ENCODE results near the gene STOX2. TPM values are rescaled to one million over a fixed set of nuclear protein-coding genes. Genes with fewer than 3 reads are reported as not detected.

Gene STOX2
- total and polyA plus RNA-seq, 10 of the 15 experiments (the other 5 are each of a cell fraction or from before 2014, with no cell fraction given) = 0.01 to 1.2 (median 0.18) TPM; not detected in 4

GRCh38 chr4:183860119-183860518, 45.0 kb upstream of the STOX2 start (continued):
- no peak for TF ChIP-seq ZNF274 (IDR thresholded peaks at IDR 0.05; ENCODE audit: insufficient read depth, insufficient read length)
- no peak for TF ChIP-seq ESRRA (IDR thresholded peaks at IDR 0.05; ENCODE audit: low read length)
- TF ChIP-seq KLF5 (IDR thresholded peaks at IDR 0.05; ENCODE audit: partially characterized antibody) = no peak
- no peak for TF ChIP-seq BACH1 (IDR thresholded peaks at IDR 0.05; ENCODE audit: borderline replicate concordance)
- no peak for TF ChIP-seq FOS (IDR thresholded peaks at IDR 0.05; ENCODE audit: borderline replicate concordance, extremely low read depth, insufficient read length)
- no peak for TF ChIP-seq ZNF24 (IDR thresholded peaks at IDR 0.05)

- ChIA-PET POLR2A (no interaction called here), SMC1A (ENCODE audit: uncharacterized antibody, unreplicated experiment) (no interaction called here), CTCF (no interaction called here), RAD21 (ENCODE audit: unreplicated experiment) (no interaction called here)
- 66% methylated on average over 10 of the region's 10 CpGs for WGBS (ENCODE audit: insufficient coverage, insufficient replicate concordance, low lambda C conversion rate, missing lambda C conversion rate)
- FAIRE-seq (no peak), DNase-seq (ENCODE audit: low read depth, low spot score) (no peak), ATAC-seq (no peak)
- peaks cover 2% of the 10 kb centered on the region in 2 experiments; a peak in 2 of 4 replicates for H3K27me3 ChIP-seq (replicated peaks in 1 of 2; ENCODE audit: control insufficient read depth in 2 of 2, insufficient read depth in 2 of 2, low read length in 1 of 2)
- no peak overlapping the region for H3K27ac ChIP-seq (ENCODE audit: control insufficient read depth, insufficient read depth)
- H3K4me3 ChIP-seq = no peak overlapping the region
- no peaks in the 10 kb centered on the region for H3K9me3 ChIP-seq (replicated peaks; ENCODE audit: control insufficient read depth, insufficient read depth, low read length)
- no peaks in the 10 kb centered on the region for H3K36me3 ChIP-seq (ENCODE audit: control insufficient read depth in 2 of 2, insufficient read depth in 2 of 2, low read length in 1 of 2)
- intact Hi-C loops (cut with micrococcal nuclease; ENCODE audit: unreplicated experiment) = no loop called here
- no peaks in the 10 kb centered on the region for H3K4me1 ChIP-seq (ENCODE audit: control insufficient read depth, insufficient read depth, low read length)
- no peak overlapping the region for H2AFZ ChIP-seq (ENCODE audit: control insufficient read depth, low read depth, low read length)
- in situ Hi-C loops (cut with MboI) = no loop called here
- H4K20me1 ChIP-seq (ENCODE audit: control insufficient read depth, insufficient read depth) = no peaks in the 10 kb centered on the region
- BruUV-seq (replicated peaks) = no TSS peak
- no peak overlapping the region for H3K4me2 ChIP-seq (ENCODE audit: control insufficient read depth, insufficient read depth)
- H3K79me2 ChIP-seq (ENCODE audit: control insufficient read depth, insufficient read depth, low read length) = no peaks in the 10 kb centered on the region
- no peak overlapping the region for H3K9ac ChIP-seq (ENCODE audit: control insufficient read depth, insufficient read depth, low read length)
- no peak for TF ChIP-seq CBX5 (IDR thresholded peaks at IDR 0.05; ENCODE audit: low read depth)
- no peak for TF ChIP-seq YY1 (IDR thresholded peaks at IDR 0.05; ENCODE audit: low read depth, low read length)
- no peak for TF ChIP-seq KAT2A (conservative IDR thresholded peaks at IDR 0.05; ENCODE audit: control insufficient read depth, low read depth, low read length)
- TF ChIP-seq MXI1 (IDR thresholded peaks at IDR 0.05; ENCODE audit: low read depth, low read length) = no peak
- TF ChIP-seq IKZF1 (conservative IDR thresholded peaks at IDR 0.05) = no peak
- TF ChIP-seq ZSCAN29 (IDR thresholded peaks at IDR 0.05) = no peak
- TF ChIP-seq TCF12 (IDR thresholded peaks at IDR 0.05; ENCODE audit: low read depth, low read length) = no peak
- TF ChIP-seq SREBF1 (IDR thresholded peaks at IDR 0.05; ENCODE audit: low read length) = no peak
- TF ChIP-seq, protein P1, sequence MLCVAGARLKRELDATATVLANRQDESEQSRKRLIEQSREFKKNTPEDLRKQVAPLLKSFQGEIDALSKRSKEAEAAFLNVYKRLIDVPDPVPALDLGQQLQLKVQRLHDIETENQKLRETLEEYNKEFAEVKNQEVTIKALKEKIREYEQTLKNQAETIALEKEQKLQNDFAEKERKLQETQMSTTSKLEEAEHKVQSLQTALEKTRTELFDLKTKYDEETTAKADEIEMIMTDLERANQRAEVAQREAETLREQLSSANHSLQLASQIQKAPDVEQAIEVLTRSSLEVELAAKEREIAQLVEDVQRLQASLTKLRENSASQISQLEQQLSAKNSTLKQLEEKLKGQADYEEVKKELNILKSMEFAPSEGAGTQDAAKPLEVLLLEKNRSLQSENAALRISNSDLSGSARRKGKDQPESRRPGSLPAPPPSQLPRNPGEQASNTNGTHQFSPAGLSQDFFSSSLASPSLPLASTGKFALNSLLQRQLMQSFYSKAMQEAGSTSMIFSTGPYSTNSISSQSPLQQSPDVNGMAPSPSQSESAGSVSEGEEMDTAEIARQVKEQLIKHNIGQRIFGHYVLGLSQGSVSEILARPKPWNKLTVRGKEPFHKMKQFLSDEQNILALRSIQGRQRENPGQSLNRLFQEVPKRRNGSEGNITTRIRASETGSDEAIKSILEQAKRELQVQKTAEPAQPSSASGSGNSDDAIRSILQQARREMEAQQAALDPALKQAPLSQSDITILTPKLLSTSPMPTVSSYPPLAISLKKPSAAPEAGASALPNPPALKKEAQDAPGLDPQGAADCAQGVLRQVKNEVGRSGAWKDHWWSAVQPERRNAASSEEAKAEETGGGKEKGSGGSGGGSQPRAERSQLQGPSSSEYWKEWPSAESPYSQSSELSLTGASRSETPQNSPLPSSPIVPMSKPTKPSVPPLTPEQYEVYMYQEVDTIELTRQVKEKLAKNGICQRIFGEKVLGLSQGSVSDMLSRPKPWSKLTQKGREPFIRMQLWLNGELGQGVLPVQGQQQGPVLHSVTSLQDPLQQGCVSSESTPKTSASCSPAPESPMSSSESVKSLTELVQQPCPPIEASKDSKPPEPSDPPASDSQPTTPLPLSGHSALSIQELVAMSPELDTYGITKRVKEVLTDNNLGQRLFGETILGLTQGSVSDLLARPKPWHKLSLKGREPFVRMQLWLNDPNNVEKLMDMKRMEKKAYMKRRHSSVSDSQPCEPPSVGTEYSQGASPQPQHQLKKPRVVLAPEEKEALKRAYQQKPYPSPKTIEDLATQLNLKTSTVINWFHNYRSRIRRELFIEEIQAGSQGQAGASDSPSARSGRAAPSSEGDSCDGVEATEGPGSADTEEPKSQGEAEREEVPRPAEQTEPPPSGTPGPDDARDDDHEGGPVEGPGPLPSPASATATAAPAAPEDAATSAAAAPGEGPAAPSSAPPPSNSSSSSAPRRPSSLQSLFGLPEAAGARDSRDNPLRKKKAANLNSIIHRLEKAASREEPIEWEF (IDR thresholded peaks at IDR 0.05; ENCODE audit: insufficient replicate concordance, low read depth, low read length) = no peak
- TF ChIP-seq SMC3 (IDR thresholded peaks at IDR 0.05; ENCODE audit: borderline replicate concordance, low read length) = no peak
- no peak for TF ChIP-seq CBX3 (IDR thresholded peaks at IDR 0.05; ENCODE audit: borderline replicate concordance, low read depth)
- TF ChIP-seq RELA (IDR thresholded peaks at IDR 0.05; ENCODE audit: borderline replicate concordance, partially characterized antibody) = no peak
- no peak for TF ChIP-seq BACH1 (IDR thresholded peaks at IDR 0.05; ENCODE audit: borderline replicate concordance)
- TF ChIP-seq RUNX3 (IDR thresholded peaks at IDR 0.05; ENCODE audit: low read length) = no peak
- TF ChIP-seq GATAD2B (conservative IDR thresholded peaks at IDR 0.05; ENCODE audit: low read depth) = no peak
- no peak for TF ChIP-seq DPF2 (IDR thresholded peaks at IDR 0.05)
- TF ChIP-seq, protein P2, sequence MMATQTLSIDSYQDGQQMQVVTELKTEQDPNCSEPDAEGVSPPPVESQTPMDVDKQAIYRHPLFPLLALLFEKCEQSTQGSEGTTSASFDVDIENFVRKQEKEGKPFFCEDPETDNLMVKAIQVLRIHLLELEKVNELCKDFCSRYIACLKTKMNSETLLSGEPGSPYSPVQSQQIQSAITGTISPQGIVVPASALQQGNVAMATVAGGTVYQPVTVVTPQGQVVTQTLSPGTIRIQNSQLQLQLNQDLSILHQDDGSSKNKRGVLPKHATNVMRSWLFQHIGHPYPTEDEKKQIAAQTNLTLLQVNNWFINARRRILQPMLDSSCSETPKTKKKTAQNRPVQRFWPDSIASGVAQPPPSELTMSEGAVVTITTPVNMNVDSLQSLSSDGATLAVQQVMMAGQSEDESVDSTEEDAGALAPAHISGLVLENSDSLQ (IDR thresholded peaks at IDR 0.05) = no peak
Measured at GRCh38 chr4:183860731-183861130, 44.4 kb upstream of the STOX2 start.

All from GM12878 (cell line).